CD14-positive monocyte (primary cell): ENCODE measurements around the gene MGAT5. TPM values are rescaled to one million over a fixed set of nuclear protein-coding genes. Genes with fewer than 3 reads are reported as not detected.

Experiments used
- DNase-seq, 3 donors: peaks; one replicate each; pipeline ENCODE4 v3.0.0-alpha.2; 2011 to 2022
- H2AFZ ChIP-seq: 2 replicates; pipeline ENCODE4 v1.6.0; 2012; ENCODE audit warnings: mild to moderate bottlenecking, low read depth, low read length, inconsistent platforms; ENCODE audit not compliant: insufficient read depth, poor library complexity, severe bottlenecking
- H3K27ac ChIP-seq, 2 donors: 1 replicate in 1 of 2; 2 replicates in 1 of 2; pipeline ENCODE4 v1.5.1; 2012 to 2013; ENCODE audit warnings: low read length in 2 of 2, control low read depth in 1 of 2, inconsistent platforms in 1 of 2, low read depth in 1 of 2, mild to moderate bottlenecking in 1 of 2
- H3K27me3 ChIP-seq, 2 donors: one replicate each; pipeline versions ENCODE4 v1.6.0 to v1.6.1; 2011 to 2013; ENCODE audit warnings: low read length in 2 of 2; ENCODE audit not compliant: control insufficient read depth in 2 of 2, insufficient read depth in 2 of 2
- H3K36me3 ChIP-seq, 2 donors: replicated peaks in 1 of 2; 1 replicate in 1 of 2; 2 replicates in 1 of 2; pipeline versions ENCODE4 v1.5.1 to v1.6.1; 2012 to 2013; ENCODE audit warnings: low read length in 2 of 2, control low read depth in 1 of 2, inconsistent platforms in 1 of 2, mild to moderate bottlenecking in 1 of 2; ENCODE audit not compliant: insufficient read depth in 2 of 2, control insufficient read depth in 1 of 2
- H3K4me1 ChIP-seq, 2 donors: 1 replicate in 1 of 2; 2 replicates in 1 of 2; pipeline versions ENCODE4 v1.5.1 to v1.6.1; 2012 to 2013; ENCODE audit warnings: low read length in 2 of 2, control low read depth in 1 of 2, inconsistent platforms in 1 of 2, mild to moderate bottlenecking in 1 of 2, moderate library complexity in 1 of 2; ENCODE audit not compliant: insufficient read depth in 2 of 2, control insufficient read depth in 1 of 2
- H3K4me2 ChIP-seq: replicated peaks from 2 replicates; pipeline ENCODE3; 2012; ENCODE audit warnings: low read length, moderate library complexity, mild to moderate bottlenecking; ENCODE audit not compliant: poor library complexity, severe bottlenecking; ENCODE audit errors: extremely low read depth
- H3K4me3 ChIP-seq, 3 experiments: fragments of 200-600 bp in 1 of 3; sonication (generic) in 1 of 3; replicated peaks in 1 of 3; 1 replicate in 2 of 3; 2 replicates in 1 of 3; pipeline ENCODE4 v1.5.1; 2011 to 2013; ENCODE audit warnings: low read length in 3 of 3, mild to moderate bottlenecking in 3 of 3, control low read depth in 2 of 3, low read depth in 2 of 3, inconsistent platforms in 1 of 3, moderate library complexity in 1 of 3
- H3K79me2 ChIP-seq: 2 replicates; pipeline ENCODE4 v1.6.0; 2012; ENCODE audit warnings: mild to moderate bottlenecking, control low read depth, inconsistent platforms, low read length, moderate library complexity; ENCODE audit not compliant: insufficient read depth
- H3K9ac ChIP-seq: 2 replicates; pipeline ENCODE4 v1.6.0; 2017; ENCODE audit warnings: low read length, mild to moderate bottlenecking; ENCODE audit not compliant: insufficient read depth, poor library complexity, severe bottlenecking
- H3K9me3 ChIP-seq, 2 donors: replicated peaks in 1 of 2; 1 replicate in 1 of 2; 2 replicates in 1 of 2; pipeline versions ENCODE4 v1.5.1 to v1.6.1; 2012 to 2013; ENCODE audit warnings: low read length in 2 of 2, control low read depth in 1 of 2; ENCODE audit not compliant: control insufficient read depth in 1 of 2, insufficient read depth in 1 of 2
- H4K20me1 ChIP-seq: 2 replicates; pipeline ENCODE4 v1.6.0; 2012; ENCODE audit warnings: mild to moderate bottlenecking, low read length, control low read depth, moderate library complexity; ENCODE audit not compliant: insufficient read depth
- H3K27ac Mint-ChIP-seq, 7 donors: one replicate each; pipeline ENCODE4 v1.8.0; 2020; ENCODE audit warnings: mild to moderate bottlenecking in 7 of 7, mixed read lengths in 7 of 7, moderate library complexity in 6 of 7, inconsistent platforms in 2 of 7
- H3K27me3 Mint-ChIP-seq, 3 donors: one replicate each; pipeline ENCODE4 v1.8.0; 2021 to 2022; ENCODE audit warnings: low read depth in 3 of 3, mild to moderate bottlenecking in 3 of 3, mixed read lengths in 3 of 3, moderate library complexity in 3 of 3, inconsistent platforms in 1 of 3
- H3K36me3 Mint-ChIP-seq, 2 donors: one replicate each; pipeline ENCODE4 v1.8.0; 2020; ENCODE audit warnings: mixed read lengths in 2 of 2, inconsistent platforms in 1 of 2, mild to moderate bottlenecking in 1 of 2
- H3K4me1 Mint-ChIP-seq: one replicate; pipeline ENCODE4 v1.8.0; 2020; ENCODE audit warnings: mild to moderate bottlenecking, mixed read lengths
- H3K4me3 Mint-ChIP-seq, 2 donors: one replicate each; pipeline ENCODE4 v1.8.0; 2020; ENCODE audit warnings: mild to moderate bottlenecking in 2 of 2, mixed read lengths in 2 of 2, moderate library complexity in 1 of 2
- H3K9me3 Mint-ChIP-seq, 7 donors: one replicate each; pipeline ENCODE4 v1.8.0; 2020 to 2022; ENCODE audit warnings: mixed read lengths in 7 of 7, mild to moderate bottlenecking in 6 of 7, moderate library complexity in 6 of 7, inconsistent platforms in 2 of 7
- WGBS: methylation state at CpG from one replicate; pipeline ENCODE4 v1.1.5; 2013; ENCODE audit warnings: missing lambda C conversion rate; ENCODE audit not compliant: insufficient coverage; 5-methylcytosine and 5-hydroxymethylcytosine counted together
- intact Hi-C, 2 donors: fragments of 100-400 bp; cut with micrococcal nuclease; formaldehyde crosslinking; loops; one replicate each; pipeline versions ENCODE4 v1.15.0 to v1.15.1; 2023
- polyA plus RNA-seq, 3 donors: library from polyadenylated mRNA; depleted of rRNA in 1 of 3; unstranded in 2 of 3; stranded (reverse) in 1 of 3; fragments of 300-500 nt in 2 of 3; fragments of >200 nt in 1 of 3; fragmentation: Illumina TruSeq in 2 of 3; gene quantifications; 1 replicate in 2 of 3; 2 replicates in 1 of 3; pipeline ENCODE4 v1.2.3, GENCODE V29; 2012 to 2021
- TF ChIP-seq, protein P1 (sequence below): fragments of 200-600 bp; IDR thresholded peaks from one replicate; pipeline ENCODE4 v1.8.0; 2022; ENCODE audit warnings: antibody characterized with exemption, mild to moderate bottlenecking

Gene MGAT5
- polyA plus RNA-seq, 3 donors = 1.9 to 6.6 (median 2.4) TPM

- Histone ChIP-seq H3K4me3 (no peak overlapping the region), H3K36me3 (no peaks in the 10 kb centered on the region), H3K4me2 (no peak overlapping the region), H3K27ac (no peak overlapping the region), H3K79me2 (no peaks in the 10 kb centered on the region), H3K4me1 (no peaks in the 10 kb centered on the region), H3K9me3 (no peaks in the 10 kb centered on the region), H3K27me3 (no peaks in the 10 kb centered on the region), H4K20me1 (no peaks in the 10 kb centered on the region), H2AFZ (no peak overlapping the region), H3K9ac (no peak overlapping the region)
- whole genome bisulfite sequencing = 98% methylated on average over 11 of the region's 11 CpGs
- Mint-ChIP-seq H3K27me3 (peaks cover 0 to 1% (median 1%) of the 10 kb centered on the region in 3 donors), H3K36me3 (peaks cover 6 to 8% of the 10 kb centered on the region in 2 donors), H3K4me3 (no peak overlapping the region), H3K9me3 (no peaks in the 10 kb centered on the region), H3K27ac (no peak overlapping the region), H3K4me1 (peaks cover 6% of the 10 kb centered on the region)
- DNase-seq = no peak
- intact Hi-C loops = no loop called here
- TF ChIP-seq, protein P1, sequence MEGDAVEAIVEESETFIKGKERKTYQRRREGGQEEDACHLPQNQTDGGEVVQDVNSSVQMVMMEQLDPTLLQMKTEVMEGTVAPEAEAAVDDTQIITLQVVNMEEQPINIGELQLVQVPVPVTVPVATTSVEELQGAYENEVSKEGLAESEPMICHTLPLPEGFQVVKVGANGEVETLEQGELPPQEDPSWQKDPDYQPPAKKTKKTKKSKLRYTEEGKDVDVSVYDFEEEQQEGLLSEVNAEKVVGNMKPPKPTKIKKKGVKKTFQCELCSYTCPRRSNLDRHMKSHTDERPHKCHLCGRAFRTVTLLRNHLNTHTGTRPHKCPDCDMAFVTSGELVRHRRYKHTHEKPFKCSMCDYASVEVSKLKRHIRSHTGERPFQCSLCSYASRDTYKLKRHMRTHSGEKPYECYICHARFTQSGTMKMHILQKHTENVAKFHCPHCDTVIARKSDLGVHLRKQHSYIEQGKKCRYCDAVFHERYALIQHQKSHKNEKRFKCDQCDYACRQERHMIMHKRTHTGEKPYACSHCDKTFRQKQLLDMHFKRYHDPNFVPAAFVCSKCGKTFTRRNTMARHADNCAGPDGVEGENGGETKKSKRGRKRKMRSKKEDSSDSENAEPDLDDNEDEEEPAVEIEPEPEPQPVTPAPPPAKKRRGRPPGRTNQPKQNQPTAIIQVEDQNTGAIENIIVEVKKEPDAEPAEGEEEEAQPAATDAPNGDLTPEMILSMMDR = no peak
These were observed 206.0 kb downstream of the MGAT5 start for GRCh38 chr2:134459706-134460406.

GRCh38 chr2:134460583-134460998 is 206.7 kb downstream of the MGAT5 start:
- no peak for DNase-seq
- Histone ChIP-seq H4K20me1 (no peaks in the 10 kb centered on the region), H3K79me2 (no peaks in the 10 kb centered on the region), H2AFZ (no peak overlapping the region), H3K4me1 (no peaks in the 10 kb centered on the region), H3K36me3 (no peaks in the 10 kb centered on the region), H3K9me3 (no peaks in the 10 kb centered on the region), H3K4me2 (no peak overlapping the region), H3K9ac (no peak overlapping the region), H3K27ac (no peak overlapping the region), H3K27me3 (no peaks in the 10 kb centered on the region), H3K4me3 (no peak overlapping the region)
- Mint-ChIP-seq H3K27ac (no peak overlapping the region), H3K36me3 (peaks cover 2% of the 10 kb centered on the region in 2 donors), H3K4me3 (no peak overlapping the region), H3K27me3 (peaks cover 0 to 1% (median 1%) of the 10 kb centered on the region in 3 donors), H3K9me3 (no peaks in the 10 kb centered on the region), H3K4me1 (peaks cover 6% of the 10 kb centered on the region)
- 95% methylated on average over 8 of the region's 8 CpGs for WGBS
- intact Hi-C loops = no loop called here
- TF ChIP-seq, protein P1 = peak; percentile 22
